ENCODE results near the gene ARGLU1.
A peak's percentile ranks its signal among the peaks of the same experiment; 100 is the strongest.

The ARGLU1 gene

GRCh38 chr13:106587787-106588186 lies 19.9 kb upstream of the ARGLU1 start:
- no peak for DNase-seq (ENCODE audit: low read depth)
- no peak overlapping the region for H3K4me3 ChIP-seq (ENCODE audit: low read length)
- TF ChIP-seq, protein P1, sequence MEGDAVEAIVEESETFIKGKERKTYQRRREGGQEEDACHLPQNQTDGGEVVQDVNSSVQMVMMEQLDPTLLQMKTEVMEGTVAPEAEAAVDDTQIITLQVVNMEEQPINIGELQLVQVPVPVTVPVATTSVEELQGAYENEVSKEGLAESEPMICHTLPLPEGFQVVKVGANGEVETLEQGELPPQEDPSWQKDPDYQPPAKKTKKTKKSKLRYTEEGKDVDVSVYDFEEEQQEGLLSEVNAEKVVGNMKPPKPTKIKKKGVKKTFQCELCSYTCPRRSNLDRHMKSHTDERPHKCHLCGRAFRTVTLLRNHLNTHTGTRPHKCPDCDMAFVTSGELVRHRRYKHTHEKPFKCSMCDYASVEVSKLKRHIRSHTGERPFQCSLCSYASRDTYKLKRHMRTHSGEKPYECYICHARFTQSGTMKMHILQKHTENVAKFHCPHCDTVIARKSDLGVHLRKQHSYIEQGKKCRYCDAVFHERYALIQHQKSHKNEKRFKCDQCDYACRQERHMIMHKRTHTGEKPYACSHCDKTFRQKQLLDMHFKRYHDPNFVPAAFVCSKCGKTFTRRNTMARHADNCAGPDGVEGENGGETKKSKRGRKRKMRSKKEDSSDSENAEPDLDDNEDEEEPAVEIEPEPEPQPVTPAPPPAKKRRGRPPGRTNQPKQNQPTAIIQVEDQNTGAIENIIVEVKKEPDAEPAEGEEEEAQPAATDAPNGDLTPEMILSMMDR (conservative IDR thresholded peaks at IDR 0.05; ENCODE audit: low read length) = no peak

DNA sequence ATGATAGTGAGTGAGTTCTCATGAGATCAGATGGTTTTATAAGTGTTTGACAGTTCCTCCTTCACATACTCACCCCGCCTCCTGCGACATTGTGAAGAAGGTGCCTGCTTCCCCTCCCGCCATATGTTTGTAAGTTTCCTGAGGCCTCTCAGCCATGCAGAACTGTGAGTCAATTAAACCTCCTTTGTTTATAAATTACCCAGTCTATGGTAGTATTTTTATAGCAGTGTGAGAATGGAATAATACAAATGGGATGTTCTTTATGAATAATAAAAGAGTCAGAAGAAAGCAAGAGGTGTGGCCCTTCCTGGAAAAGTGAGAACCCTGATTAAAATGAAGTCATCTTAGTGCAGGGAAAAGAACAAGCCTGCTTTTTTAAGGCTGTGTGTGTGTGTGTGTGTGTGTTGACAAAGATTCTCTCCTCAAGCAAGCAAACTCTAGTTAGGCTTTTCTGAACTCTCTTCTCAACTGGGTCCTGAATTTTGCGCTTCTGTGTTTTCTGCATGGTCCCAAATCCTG lies 18.8 kb upstream of the ARGLU1 start:
- no peak for DNase-seq (ENCODE audit: low read depth)
- no peak overlapping the region for H3K4me3 ChIP-seq (ENCODE audit: low read length)
- TF ChIP-seq, protein P1 (conservative IDR thresholded peaks at IDR 0.05; ENCODE audit: low read length) = no peak

GRCh38 chr13:106581225-106581624 lies 13.3 kb upstream of the ARGLU1 start:
- no peak overlapping the region for H3K4me3 ChIP-seq (ENCODE audit: low read length)
- TF ChIP-seq, protein P1 (conservative IDR thresholded peaks at IDR 0.05; ENCODE audit: low read length) = no peak
- no peak for DNase-seq (ENCODE audit: low read depth)

DNA sequence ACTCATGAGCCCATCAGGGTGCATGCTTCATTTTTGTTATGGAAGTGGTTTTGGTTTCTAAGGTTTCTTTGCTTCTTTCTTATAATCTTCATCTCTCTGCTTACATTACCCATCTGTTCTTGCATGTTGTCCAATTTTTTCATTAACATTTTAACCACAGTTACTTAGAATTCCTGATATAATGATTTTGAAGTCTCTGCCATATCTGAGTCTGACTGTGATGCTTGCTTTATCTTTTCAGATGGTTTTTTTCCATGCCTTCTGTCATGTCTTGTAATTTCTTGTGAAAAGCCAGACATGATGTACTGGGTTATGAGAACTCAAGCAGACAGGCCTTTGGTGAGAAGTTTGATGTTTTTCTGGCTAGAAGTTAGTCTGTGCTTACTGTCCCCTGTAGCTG lies 8.0 kb upstream of the ARGLU1 start:
- no peak overlapping the region for H3K4me3 ChIP-seq (ENCODE audit: low read length)
- TF ChIP-seq, protein P1 (conservative IDR thresholded peaks at IDR 0.05; ENCODE audit: low read length) = no peak
- no peak for DNase-seq (ENCODE audit: low read depth)

- H3K4me3 ChIP-seq (ENCODE audit: low read length) = no peak overlapping the region
- peak; percentile 75 for DNase-seq (ENCODE audit: low read depth)
- TF ChIP-seq, protein P1 (conservative IDR thresholded peaks at IDR 0.05; ENCODE audit: low read length) = no peak
Measured at GRCh38 chr13:106573868-106574267, 5.9 kb upstream of the ARGLU1 start.

DNA sequence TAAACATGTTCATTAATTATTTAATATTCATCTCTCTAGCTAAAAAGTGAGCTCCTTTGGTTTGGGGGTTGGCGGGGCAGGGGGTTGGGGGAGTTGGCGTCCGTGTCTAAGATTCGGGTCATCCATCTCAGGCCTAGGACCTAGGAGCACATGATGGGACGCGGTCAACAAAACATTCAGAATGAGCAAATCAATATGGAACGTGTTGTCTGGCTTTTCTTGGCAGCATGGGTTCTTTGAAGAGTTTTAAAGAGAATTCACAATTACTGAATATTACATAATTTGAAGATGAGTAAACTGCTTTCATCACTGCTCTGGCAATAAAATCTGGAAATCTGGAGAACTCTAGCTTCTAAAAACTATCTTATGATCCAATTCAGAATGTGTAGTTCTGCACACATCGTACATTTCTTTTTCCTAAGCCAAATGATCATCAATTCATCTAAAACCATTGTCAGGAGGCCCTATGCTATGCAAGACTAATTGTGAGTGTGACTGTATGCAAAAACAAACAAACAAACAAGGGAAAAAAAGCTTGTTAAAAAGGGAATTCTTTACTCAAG lies 5.4 kb upstream of the ARGLU1 start:
- peak; percentile 92 for DNase-seq (ENCODE audit: low read depth)
- TF ChIP-seq, protein P1 (conservative IDR thresholded peaks at IDR 0.05; ENCODE audit: low read length) = no peak
- H3K4me3 ChIP-seq (ENCODE audit: low read length) = no peak overlapping the region

DNA sequence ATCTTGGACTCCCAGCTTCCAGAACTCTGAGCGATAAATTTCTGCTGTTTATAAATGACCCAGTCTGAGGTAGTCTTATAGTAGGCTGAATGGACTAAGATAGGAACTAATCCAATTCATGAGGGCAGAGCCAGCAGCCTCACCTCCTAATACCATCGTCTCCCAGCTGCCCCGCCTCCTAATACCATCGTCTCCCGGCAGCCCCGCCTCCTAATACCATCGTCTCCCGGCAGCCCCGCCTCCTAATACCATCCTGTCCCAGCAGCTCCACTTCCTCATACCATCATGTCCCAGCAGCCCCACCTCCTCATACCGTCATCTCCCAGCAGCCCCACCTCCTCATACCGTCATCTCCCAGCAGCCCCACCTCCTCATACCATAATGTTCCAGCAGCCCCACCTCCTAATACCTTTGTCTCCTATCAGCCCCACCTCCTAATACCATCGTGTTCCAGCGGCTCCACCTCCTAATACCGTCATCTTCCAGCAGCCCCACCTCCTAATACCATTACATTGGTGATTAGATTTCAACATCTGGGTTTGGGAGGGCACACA lies 2.4 kb upstream of the ARGLU1 start:
- peak; percentile 56 for DNase-seq (ENCODE audit: low read depth)
- TF ChIP-seq, protein P1 (conservative IDR thresholded peaks at IDR 0.05; ENCODE audit: low read length) = no peak
- H3K4me3 ChIP-seq (ENCODE audit: low read length) = no peak overlapping the region

All from AG10803 (cell line).